DMS79 treated with DMSO at 0.1 percent for 48 hours (cell line): ENCODE results near the gene CRYGN.

Experiments used
- DNase-seq: peaks from one replicate; lab custom pipeline; 2025; lab: John Stamatoyannopoulos, UW

Gene CRYGN

GRCh38 chr7:151379534-151380198 lies 60.3 kb downstream of the CRYGN start:
- DNase-seq, result no peak

GRCh38 chr7:151379193-151379520 lies 60.8 kb downstream of the CRYGN start:
- no peak for DNase-seq
